ENCODE measurements around the gene SYT3.

GRCh38 chr19:50629194-50629593 is 10.5 kb downstream of the SYT3 start:
- TF ChIP-seq CTCF (IDR thresholded peaks at IDR 0.05): no peak
- TF ChIP-seq POLR2AphosphoS5 (IDR thresholded peaks at IDR 0.05): no peak
- TF ChIP-seq POLR2A (IDR thresholded peaks at IDR 0.05): no peak
